ENCODE results near the gene CUX1. TPM values are rescaled to one million over a fixed set of nuclear protein-coding genes. Genes with fewer than 3 reads are reported as not detected.
"Not testable (repeated sequence)": the region's sequence is repeated elsewhere in the genome, so short reads cannot be mapped to it uniquely, and the experiment has no call there.

The CUX1 gene
- total RNA-seq, 2 donors from 2014 or later: 24.7 to 26.2 TPM

- no peaks in the 10 kb centered on the region for H3K36me3 Mint-ChIP-seq (ENCODE audit: insufficient read depth in 2 of 2)
- H3K4me3 Mint-ChIP-seq: no peak overlapping the region
- no peak for ATAC-seq (replicated peaks in 1 of 2)
- H3K9me3 Mint-ChIP-seq: no peaks in the 10 kb centered on the region
- DNase-seq: no peak
- H3K27me3 Mint-ChIP-seq (ENCODE audit: low read depth): no peaks in the 10 kb centered on the region
- no peak overlapping the region for H3K27ac Mint-ChIP-seq
- no peaks in the 10 kb centered on the region for H3K4me1 Mint-ChIP-seq (ENCODE audit: low read depth)
These were observed 349.8 kb downstream of the CUX1 start for GRCh38 chr7:102167254-102167653.

DNA sequence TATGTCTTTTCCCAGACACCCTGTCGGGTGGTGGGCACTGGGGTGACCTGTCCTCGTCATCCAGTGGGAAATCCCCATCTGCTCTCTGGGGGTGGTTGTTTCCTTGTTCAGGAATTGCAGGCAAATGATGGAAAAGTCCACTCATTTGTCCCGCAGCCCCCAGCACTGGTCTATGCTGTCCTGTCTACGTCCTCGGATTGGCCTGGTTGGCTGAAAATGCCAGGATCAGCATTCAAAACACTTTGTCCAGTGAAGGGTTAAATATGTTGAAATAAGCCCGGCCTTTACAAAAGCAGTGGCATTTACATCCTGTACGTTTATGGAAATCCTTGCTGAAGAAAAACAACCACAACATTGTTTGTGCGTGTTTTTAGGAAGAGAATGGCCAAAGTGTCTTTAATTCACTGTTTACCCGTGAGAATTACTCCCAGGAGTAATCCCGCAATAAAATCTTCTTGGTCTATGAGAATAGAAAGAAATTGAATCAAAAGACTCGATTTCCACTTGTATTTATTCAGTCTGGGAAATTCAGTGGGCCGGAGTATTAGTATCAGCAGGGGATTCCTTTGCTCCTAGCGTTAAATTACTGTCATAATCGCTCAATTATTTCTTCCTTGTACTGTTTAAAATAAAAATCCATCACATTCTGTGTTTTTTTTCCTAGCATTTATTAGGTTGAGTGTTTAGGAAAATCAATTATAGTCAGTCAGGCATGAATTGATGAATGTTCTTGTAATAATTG is 352.4 kb downstream of the CUX1 start:
- Mint-ChIP-seq H3K36me3 (ENCODE audit: insufficient read depth in 2 of 2) (no peaks in the 10 kb centered on the region), H3K9me3 (no peaks in the 10 kb centered on the region)

DNA sequence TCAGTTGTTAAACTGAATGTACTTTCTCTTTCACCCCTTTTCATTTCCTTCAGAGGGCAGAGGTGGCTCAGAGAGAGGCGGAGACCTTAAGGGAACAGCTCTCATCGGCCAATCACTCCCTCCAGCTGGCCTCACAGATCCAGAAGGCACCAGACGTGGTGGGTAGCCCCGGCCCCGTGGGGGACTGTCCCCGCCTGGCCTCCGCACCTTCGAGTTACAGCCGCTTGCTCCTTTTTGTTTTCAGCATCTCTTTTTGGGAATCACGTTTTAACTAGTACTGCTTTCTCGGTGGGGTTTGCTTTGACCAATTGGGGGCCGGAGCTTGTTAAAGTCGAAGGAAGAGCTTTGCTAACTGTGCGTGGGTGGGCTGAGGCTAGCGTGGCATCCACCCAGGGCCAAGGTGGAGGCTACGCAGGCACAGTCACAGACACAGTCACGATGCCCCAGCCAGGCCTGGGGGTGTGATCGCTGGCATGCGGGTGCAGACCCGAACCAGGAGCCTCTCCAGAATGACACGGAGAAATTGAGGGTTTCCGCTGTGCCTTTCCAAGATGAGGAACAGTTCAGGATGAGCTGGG is 353.1 kb downstream of the CUX1 start:
- Mint-ChIP-seq H3K9me3 (no peaks in the 10 kb centered on the region), H3K4me3 (no peak overlapping the region)
- DNase-seq: no peak

More for the DNA sequence above, 352.4 kb downstream of the CUX1 start:
- no peak for DNase-seq
- Mint-ChIP-seq H3K4me3 (no peak overlapping the region), H3K27ac (no peak overlapping the region), H3K4me1 (ENCODE audit: low read depth) (no peaks in the 10 kb centered on the region), H3K27me3 (ENCODE audit: low read depth) (no peaks in the 10 kb centered on the region)
- ATAC-seq (replicated peaks in 1 of 2): no peak

GRCh38 chr7:102173669-102174068 is 356.2 kb downstream of the CUX1 start:
- Mint-ChIP-seq H3K4me3 (no peak overlapping the region), H3K9me3 (no peaks in the 10 kb centered on the region), H3K27me3 (ENCODE audit: low read depth) (no peaks in the 10 kb centered on the region), H3K27ac (no peak overlapping the region), H3K36me3 (ENCODE audit: insufficient read depth in 2 of 2) (no peaks in the 10 kb centered on the region), H3K4me1 (ENCODE audit: low read depth) (no peaks in the 10 kb centered on the region)
- ATAC-seq (replicated peaks in 1 of 2) (no peak), DNase-seq (no peak)

More for the DNA sequence above, 353.1 kb downstream of the CUX1 start:
- no peak overlapping the region for H3K27ac Mint-ChIP-seq
- no peak for ATAC-seq (replicated peaks in 1 of 2)
- no peaks in the 10 kb centered on the region for H3K4me1 Mint-ChIP-seq (ENCODE audit: low read depth)
- H3K36me3 Mint-ChIP-seq (ENCODE audit: insufficient read depth in 2 of 2): no peaks in the 10 kb centered on the region
- H3K27me3 Mint-ChIP-seq (ENCODE audit: low read depth): no peaks in the 10 kb centered on the region

- no peaks in the 10 kb centered on the region for H3K36me3 Mint-ChIP-seq (ENCODE audit: insufficient read depth in 2 of 2)
- no peak overlapping the region for H3K27ac Mint-ChIP-seq
- H3K27me3 Mint-ChIP-seq (ENCODE audit: low read depth): no peaks in the 10 kb centered on the region
- H3K9me3 Mint-ChIP-seq: no peaks in the 10 kb centered on the region
- H3K4me3 Mint-ChIP-seq: no peak overlapping the region
- no peaks in the 10 kb centered on the region for H3K4me1 Mint-ChIP-seq (ENCODE audit: low read depth)
- ATAC-seq (replicated peaks in 1 of 2) (no peak), DNase-seq (no peak)
These were observed 358.2 kb downstream of the CUX1 start for GRCh38 chr7:102175423-102176170.

- H3K4me1 Mint-ChIP-seq (ENCODE audit: low read depth): no peaks in the 10 kb centered on the region
- no peak for DNase-seq
- peaks cover 0 to 1% of the 10 kb centered on the region in 2 donors for H3K36me3 Mint-ChIP-seq (ENCODE audit: insufficient read depth in 2 of 2)
- ATAC-seq (replicated peaks in 1 of 2): no peak
- H3K9me3 Mint-ChIP-seq: no peaks in the 10 kb centered on the region
- no peak overlapping the region for H3K27ac Mint-ChIP-seq
- no peaks in the 10 kb centered on the region for H3K27me3 Mint-ChIP-seq (ENCODE audit: low read depth)
- no peak overlapping the region for H3K4me3 Mint-ChIP-seq
These were observed 361.0 kb downstream of the CUX1 start for GRCh38 chr7:102178410-102178809.

GRCh38 chr7:102180727-102181126 is 363.3 kb downstream of the CUX1 start:
- no peak for ATAC-seq (replicated peaks in 1 of 2)
- Mint-ChIP-seq H3K9me3 (no peaks in the 10 kb centered on the region), H3K4me1 (ENCODE audit: low read depth) (no peaks in the 10 kb centered on the region), H3K27me3 (ENCODE audit: low read depth) (no peaks in the 10 kb centered on the region), H3K27ac (no peak overlapping the region), H3K4me3 (no peak overlapping the region), H3K36me3 (ENCODE audit: insufficient read depth in 2 of 2) (peaks cover 0 to 1% of the 10 kb centered on the region in 2 donors)
- DNase-seq: no peak

DNA sequence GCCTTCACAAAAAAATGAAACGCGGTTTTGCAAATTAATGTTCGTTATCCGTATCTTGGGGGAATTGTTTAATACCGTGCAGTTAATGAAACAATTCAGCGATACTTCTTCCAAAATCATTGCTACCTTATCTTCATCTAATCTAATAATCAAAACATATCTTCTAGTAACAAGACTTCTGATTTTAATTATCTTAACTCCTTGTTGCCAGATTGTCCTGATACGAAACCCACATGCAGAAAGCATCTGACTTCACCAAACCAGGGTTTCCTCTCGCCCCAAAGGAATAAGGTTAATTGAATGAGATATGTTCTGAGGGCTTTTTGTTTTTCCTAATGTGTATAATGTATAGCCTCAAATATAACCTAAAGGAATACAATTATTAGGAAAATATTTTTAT is 364.1 kb downstream of the CUX1 start:
- no peak for ATAC-seq (replicated peaks in 1 of 2)
- peaks cover 0 to 1% of the 10 kb centered on the region in 2 donors for H3K36me3 Mint-ChIP-seq (ENCODE audit: insufficient read depth in 2 of 2)
- no peak for DNase-seq
- H3K9me3 Mint-ChIP-seq: no peaks in the 10 kb centered on the region
- no peak overlapping the region for H3K4me3 Mint-ChIP-seq
- no peaks in the 10 kb centered on the region for H3K27me3 Mint-ChIP-seq (ENCODE audit: low read depth)
- H3K4me1 Mint-ChIP-seq (ENCODE audit: low read depth): no peaks in the 10 kb centered on the region
- H3K27ac Mint-ChIP-seq: no peak overlapping the region

- H3K4me1 Mint-ChIP-seq (ENCODE audit: low read depth): no peaks in the 10 kb centered on the region
- no peaks in the 10 kb centered on the region for H3K27me3 Mint-ChIP-seq (ENCODE audit: low read depth)
- H3K9me3 Mint-ChIP-seq: no peaks in the 10 kb centered on the region
- H3K4me3 Mint-ChIP-seq: no peak overlapping the region
- ATAC-seq (replicated peaks in 1 of 2) (no peak), DNase-seq (no peak)
- no peak overlapping the region for H3K27ac Mint-ChIP-seq
- peaks cover 0 to 1% of the 10 kb centered on the region in 2 donors for H3K36me3 Mint-ChIP-seq (ENCODE audit: insufficient read depth in 2 of 2)
These were observed 364.6 kb downstream of the CUX1 start for GRCh38 chr7:102182016-102182415.

- H3K27me3 Mint-ChIP-seq (ENCODE audit: low read depth); H3K4me3 Mint-ChIP-seq; H3K36me3 Mint-ChIP-seq (ENCODE audit: insufficient read depth in 2 of 2); H3K9me3 Mint-ChIP-seq; H3K27ac Mint-ChIP-seq; DNase-seq; H3K4me1 Mint-ChIP-seq (ENCODE audit: low read depth); ATAC-seq (replicated peaks in 1 of 2): not testable (repeated sequence)
These were observed 366.4 kb downstream of the CUX1 start for GRCh38 chr7:102183848-102184247.

GRCh38 chr7:102184303-102184702 is 366.9 kb downstream of the CUX1 start:
- Mint-ChIP-seq H3K27ac (no peak overlapping the region), H3K4me1 (ENCODE audit: low read depth) (no peaks in the 10 kb centered on the region), H3K9me3 (no peaks in the 10 kb centered on the region), H3K4me3 (no peak overlapping the region), H3K27me3 (ENCODE audit: low read depth) (no peaks in the 10 kb centered on the region), H3K36me3 (ENCODE audit: insufficient read depth in 2 of 2) (peaks cover 0 to 1% of the 10 kb centered on the region in 2 donors)
- ATAC-seq (replicated peaks in 1 of 2) (no peak), DNase-seq (no peak)

DNA sequence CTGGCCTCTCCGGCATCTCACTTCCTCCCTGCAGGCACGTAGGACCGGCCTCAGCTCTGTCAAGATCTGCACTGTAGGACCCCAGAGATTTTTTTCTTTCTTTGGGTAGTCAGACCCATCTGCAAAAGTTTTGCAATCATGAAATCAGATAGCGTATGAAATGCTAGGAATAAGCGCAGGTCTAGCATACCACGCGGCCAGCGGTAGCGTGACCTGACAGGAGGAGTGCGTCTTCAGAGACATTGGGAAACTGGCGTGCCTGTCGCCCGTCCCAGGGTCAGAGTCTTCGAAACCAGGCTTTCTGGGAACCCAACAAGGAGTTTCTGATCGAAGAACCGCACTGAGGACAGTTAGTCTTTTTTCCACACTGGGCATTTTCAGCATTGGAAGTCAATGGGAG is 368.4 kb downstream of the CUX1 start:
- peaks cover 0 to 1% of the 10 kb centered on the region in 2 donors for H3K36me3 Mint-ChIP-seq (ENCODE audit: insufficient read depth in 2 of 2)
- no peak overlapping the region for H3K4me3 Mint-ChIP-seq
- H3K27ac Mint-ChIP-seq: no peak overlapping the region

DNA sequence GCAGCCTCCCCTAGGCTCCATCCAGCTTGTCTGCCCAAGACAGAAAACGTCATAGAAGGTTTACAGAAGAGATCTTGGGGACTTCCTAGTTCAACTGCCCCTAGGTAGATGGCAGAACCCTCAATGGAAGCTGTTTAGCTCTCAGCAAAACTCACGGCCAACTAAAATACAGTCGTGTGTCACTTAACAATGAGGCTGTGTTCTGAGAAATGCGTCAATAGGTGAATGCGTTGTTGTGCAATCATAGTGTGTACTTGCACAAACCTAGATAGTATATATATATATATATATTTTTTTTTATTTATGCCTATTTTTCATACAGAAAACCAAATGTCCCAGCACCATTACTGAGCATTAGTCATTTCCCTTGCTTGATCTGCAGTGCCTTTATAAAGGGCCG is 368.9 kb downstream of the CUX1 start:
- no peak overlapping the region for H3K27ac Mint-ChIP-seq
- no peaks in the 10 kb centered on the region for H3K9me3 Mint-ChIP-seq
- H3K36me3 Mint-ChIP-seq (ENCODE audit: insufficient read depth in 2 of 2): no peaks in the 10 kb centered on the region
- DNase-seq (no peak), ATAC-seq (replicated peaks in 1 of 2) (no peak)
- no peaks in the 10 kb centered on the region for H3K27me3 Mint-ChIP-seq (ENCODE audit: low read depth)
- no peaks in the 10 kb centered on the region for H3K4me1 Mint-ChIP-seq (ENCODE audit: low read depth)
- no peak overlapping the region for H3K4me3 Mint-ChIP-seq

More for the DNA sequence above, 368.4 kb downstream of the CUX1 start:
- Mint-ChIP-seq H3K9me3 (no peaks in the 10 kb centered on the region), H3K4me1 (ENCODE audit: low read depth) (no peaks in the 10 kb centered on the region), H3K27me3 (ENCODE audit: low read depth) (no peaks in the 10 kb centered on the region)
- DNase-seq (no peak), ATAC-seq (replicated peaks in 1 of 2) (no peak)
